VCaP (cell line): ENCODE data around the gene PODXL2.

ENCODE experiments used
- H3K27ac ChIP-seq: fragments of 450-650 bp; 2 replicates; pipeline ENCODE4 v1.5.1; 2017
- TF ChIP-seq, protein P1 (sequence below): fragments of 450-650 bp; conservative IDR thresholded peaks from 2 replicates; pipeline ENCODE4 v1.5.1; 2017; ENCODE audit warnings: mild to moderate bottlenecking, moderate library complexity

The PODXL2 gene

DNA sequence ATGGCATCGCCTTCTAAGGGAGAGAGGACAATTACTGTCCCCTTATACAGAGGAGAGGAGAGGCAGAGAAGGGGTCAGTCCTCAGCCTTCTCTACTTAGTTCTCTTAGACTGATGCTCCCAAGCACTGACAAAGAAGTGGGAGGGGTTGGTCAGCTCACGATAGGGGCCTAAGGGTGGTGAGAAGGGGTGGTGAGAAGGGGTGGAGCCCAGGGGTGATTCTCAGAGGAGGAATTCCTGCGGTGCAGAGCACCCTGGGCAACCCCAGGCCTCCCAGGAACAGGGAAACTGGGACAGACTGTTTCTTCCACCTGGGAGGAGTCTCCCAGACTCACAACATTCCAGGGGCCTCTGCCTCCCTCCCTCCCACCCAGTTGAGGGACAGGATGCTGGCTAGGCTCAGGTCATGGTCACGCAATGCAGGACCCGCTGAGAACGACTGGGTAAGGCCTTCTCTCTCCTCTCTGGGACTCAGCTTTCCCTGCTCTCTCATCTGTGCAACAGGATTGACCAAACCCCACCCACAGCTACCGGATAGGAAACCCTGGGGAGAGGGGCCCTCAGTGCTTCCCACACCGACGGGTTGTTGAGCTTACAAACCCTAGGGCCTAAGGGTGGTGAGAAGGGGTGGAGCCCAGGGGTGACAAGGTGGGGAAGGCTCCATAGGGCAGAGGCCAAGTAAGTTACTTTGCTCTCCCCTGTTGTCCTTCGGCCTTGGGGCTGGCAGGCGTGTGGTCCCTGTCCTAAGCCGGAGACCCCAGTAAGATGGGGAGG lies 40.0 kb upstream of the PODXL2 start:
- peak overlapping the region; percentile 92 for H3K27ac ChIP-seq
- TF ChIP-seq, protein P1, sequence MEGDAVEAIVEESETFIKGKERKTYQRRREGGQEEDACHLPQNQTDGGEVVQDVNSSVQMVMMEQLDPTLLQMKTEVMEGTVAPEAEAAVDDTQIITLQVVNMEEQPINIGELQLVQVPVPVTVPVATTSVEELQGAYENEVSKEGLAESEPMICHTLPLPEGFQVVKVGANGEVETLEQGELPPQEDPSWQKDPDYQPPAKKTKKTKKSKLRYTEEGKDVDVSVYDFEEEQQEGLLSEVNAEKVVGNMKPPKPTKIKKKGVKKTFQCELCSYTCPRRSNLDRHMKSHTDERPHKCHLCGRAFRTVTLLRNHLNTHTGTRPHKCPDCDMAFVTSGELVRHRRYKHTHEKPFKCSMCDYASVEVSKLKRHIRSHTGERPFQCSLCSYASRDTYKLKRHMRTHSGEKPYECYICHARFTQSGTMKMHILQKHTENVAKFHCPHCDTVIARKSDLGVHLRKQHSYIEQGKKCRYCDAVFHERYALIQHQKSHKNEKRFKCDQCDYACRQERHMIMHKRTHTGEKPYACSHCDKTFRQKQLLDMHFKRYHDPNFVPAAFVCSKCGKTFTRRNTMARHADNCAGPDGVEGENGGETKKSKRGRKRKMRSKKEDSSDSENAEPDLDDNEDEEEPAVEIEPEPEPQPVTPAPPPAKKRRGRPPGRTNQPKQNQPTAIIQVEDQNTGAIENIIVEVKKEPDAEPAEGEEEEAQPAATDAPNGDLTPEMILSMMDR, result no peak

DNA sequence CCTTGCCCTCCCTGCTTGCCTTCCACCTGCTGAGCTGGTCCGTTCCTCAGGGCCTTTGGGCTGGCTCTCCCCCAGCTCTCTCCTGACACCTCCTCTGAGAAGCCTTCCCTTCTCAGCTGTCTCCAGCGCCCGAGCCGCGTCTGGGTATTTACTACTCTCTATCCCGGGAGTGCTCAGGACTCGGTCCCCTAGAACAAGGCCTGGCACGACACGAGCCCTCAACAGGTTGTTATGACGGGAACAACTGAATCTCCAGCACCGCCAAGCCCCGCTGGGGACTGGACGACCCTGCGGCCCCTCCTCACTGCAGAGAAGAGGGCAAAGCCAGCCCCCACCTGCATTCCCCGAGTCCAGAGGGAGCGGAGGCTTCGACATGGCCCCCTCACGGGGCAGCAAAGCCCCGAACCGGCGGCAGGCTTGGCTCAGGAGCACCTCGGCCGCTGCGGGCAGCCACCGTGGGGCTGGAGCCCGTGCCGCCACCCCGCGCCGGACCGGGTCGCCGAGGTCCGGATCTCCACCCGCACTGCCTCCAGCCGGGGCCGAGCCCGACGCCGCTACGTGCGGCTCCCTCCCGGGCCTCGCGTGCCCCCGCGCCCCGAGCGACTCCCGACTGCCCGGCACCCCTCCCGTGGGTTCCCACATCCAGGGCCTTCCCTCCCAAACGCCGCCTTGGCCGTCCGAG lies 39.2 kb upstream of the PODXL2 start:
- TF ChIP-seq, protein P1, result no peak

DNA sequence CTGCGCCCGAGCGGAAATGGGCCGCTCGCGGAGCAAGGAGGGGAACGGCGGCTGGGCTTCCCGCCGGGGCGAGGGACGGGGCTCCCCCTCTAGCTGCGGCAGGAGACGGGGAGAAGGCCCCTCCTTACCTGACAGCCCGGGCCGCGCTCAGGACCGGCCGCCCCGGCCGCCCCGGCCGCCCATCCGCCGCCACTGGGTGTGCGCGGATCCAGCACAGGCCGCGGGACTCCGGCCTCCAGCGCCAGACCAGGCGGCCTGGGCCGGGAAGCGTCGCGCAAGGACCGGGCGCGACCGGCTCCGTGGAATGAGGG lies 38.7 kb upstream of the PODXL2 start:
- TF ChIP-seq, protein P1, result no peak
- peak overlapping the region; percentile 92 for H3K27ac ChIP-seq

More for the DNA sequence above, 39.2 kb upstream of the PODXL2 start:
- peak overlapping the region; percentile 92 for H3K27ac ChIP-seq

DNA sequence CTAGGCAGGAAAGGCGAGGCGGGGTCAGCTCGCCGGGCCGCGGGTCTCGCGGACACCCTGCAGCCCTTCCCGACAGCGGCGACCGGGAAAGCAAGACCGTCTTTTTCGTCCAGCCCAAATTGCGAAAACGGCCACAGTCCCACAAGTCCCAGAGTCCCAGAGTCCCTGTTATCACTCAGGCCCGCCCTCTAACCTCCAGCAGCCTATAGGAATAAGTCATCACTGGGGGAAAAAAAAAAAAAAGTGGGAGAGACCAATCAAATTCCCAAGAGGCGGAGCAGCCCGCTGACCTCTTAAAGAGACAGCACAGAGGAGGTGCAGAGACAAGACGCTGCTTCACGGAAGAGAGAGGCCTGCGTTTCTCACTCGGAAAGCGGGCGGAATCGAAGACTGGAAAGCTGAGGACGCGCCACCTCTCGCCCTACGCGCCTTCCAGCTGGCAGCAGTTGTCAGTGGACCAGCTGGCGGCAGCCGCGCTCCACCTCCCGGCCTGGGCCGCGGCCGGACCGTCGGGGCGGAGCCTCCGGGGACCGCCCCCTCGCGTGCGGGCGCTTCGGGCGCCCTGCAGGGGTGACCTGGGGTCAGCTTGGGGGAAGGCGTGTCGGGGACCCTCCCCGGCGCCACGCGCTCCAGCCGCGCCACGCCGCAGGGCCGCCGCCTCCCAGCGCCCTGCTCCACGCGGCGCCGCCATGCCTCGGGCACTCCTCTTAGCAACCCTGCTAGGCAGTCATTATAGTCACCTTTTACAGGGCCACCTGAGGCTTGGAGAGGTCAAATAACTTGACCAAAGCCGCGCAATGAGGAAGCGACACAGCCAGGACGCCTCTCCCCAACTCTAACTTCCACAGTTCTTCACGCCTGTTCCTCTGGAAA lies 38.2 kb upstream of the PODXL2 start, which contains the start of gene TPRA1:
TPRA1 (minus strand) TSS at position 141 of the 873 bp plus-strand sequence. CDS start 10,587 bp downstream, outside the sequence.
- TF ChIP-seq, protein P1, result peak; percentile 63
- peak within 1 kb of the TSS; percentile 92 for H3K27ac ChIP-seq

DNA sequence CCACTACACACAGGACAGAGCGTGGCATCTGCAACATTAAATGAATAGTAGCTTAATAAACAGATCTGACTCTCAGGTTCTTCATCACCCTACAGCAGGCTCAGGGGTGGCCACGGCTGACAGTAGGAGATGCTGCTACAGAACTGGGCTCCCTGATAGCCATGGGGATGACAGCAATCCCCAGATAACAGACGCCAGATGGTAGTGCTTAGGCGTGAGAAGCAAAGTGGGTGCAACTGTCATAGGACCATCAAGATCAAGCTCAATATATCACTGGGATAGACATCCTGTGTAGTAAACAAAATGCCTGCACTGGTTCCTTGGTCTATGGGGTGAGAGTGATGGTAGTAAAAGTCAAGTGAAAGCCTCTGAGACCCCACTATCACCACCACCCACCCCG lies 35.8 kb upstream of the PODXL2 start:
- no peak overlapping the region; the same call in 1 of the 2 replicates for H3K27ac ChIP-seq
- TF ChIP-seq, protein P1, result no peak

DNA sequence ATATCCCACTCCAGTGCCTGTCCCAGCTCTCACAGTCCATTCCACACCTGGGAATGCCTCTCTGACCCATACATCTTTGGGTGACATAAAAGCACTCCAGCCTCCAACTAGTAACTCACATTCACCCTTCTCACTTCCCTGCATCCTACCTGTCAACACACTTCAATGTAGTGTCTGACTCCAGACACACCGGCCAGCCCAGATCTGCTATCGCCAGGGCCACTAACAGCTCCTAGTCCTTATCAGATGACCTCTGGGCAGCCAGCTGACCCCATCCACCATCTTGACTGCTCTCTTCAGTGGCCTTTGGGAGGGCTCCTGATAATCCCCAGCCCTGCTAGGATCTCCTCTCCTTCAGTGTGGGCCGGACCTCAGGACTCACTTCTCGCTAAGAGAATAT lies 33.7 kb upstream of the PODXL2 start:
- TF ChIP-seq, protein P1, result no peak

More for the DNA sequence above, 33.7 kb upstream of the PODXL2 start:
- no peak overlapping the region for H3K27ac ChIP-seq
